ENCODE results near the gene TRIM24. TPM values are rescaled to one million over a fixed set of nuclear protein-coding genes. Genes with fewer than 3 reads are reported as not detected.
A peak's percentile ranks its signal among the peaks of the same experiment; 100 is the strongest.
"Not testable (repeated sequence)": the region's sequence is repeated elsewhere in the genome, so short reads cannot be mapped to it uniquely, and the experiment has no call there.

The TRIM24 gene
- total and polyA plus RNA-seq, 10 of the 15 experiments (the other 5 are each of a cell fraction or from before 2014, with no cell fraction given): 4.6 to 23.5 (median 13.6) TPM

- TF ChIP-seq CEBPZ (IDR thresholded peaks at IDR 0.05; ENCODE audit: low read depth, low read length): peak; percentile 79; the same call in 1 of the 2 replicates
- peak; percentile 94; the same call in 1 of the 2 replicates for TF ChIP-seq CBX3 (IDR thresholded peaks at IDR 0.05; ENCODE audit: borderline replicate concordance, low read depth)
These were observed 67.7 kb downstream of the TRIM24 start (continued) for GRCh38 chr7:138527746-138528223.

- DNase-seq (ENCODE audit: low read depth, low spot score); RAD21 ChIA-PET (ENCODE audit: unreplicated experiment); SMC1A ChIA-PET (ENCODE audit: uncharacterized antibody, unreplicated experiment); H2AFZ ChIP-seq (ENCODE audit: control insufficient read depth, low read depth, low read length); H3K79me2 ChIP-seq (ENCODE audit: control insufficient read depth, insufficient read depth, low read length); BruUV-seq (replicated peaks); H3K27ac ChIP-seq (ENCODE audit: control insufficient read depth, insufficient read depth); H3K4me2 ChIP-seq (ENCODE audit: control insufficient read depth, insufficient read depth); in situ Hi-C loops (cut with MboI); H3K9ac ChIP-seq (ENCODE audit: control insufficient read depth, insufficient read depth, low read length); FAIRE-seq; CTCF ChIA-PET; H3K9me3 ChIP-seq (replicated peaks; ENCODE audit: control insufficient read depth, insufficient read depth, low read length); ATAC-seq; H3K27me3 ChIP-seq (replicated peaks in 1 of 2; ENCODE audit: control insufficient read depth in 2 of 2, insufficient read depth in 2 of 2, low read length in 1 of 2); H3K4me3 ChIP-seq; H4K20me1 ChIP-seq (ENCODE audit: control insufficient read depth, insufficient read depth); H3K4me1 ChIP-seq (ENCODE audit: control insufficient read depth, insufficient read depth, low read length); intact Hi-C loops (cut with micrococcal nuclease; ENCODE audit: unreplicated experiment): not testable (repeated sequence)
- H3K36me3 ChIP-seq (ENCODE audit: control insufficient read depth in 2 of 2, insufficient read depth in 2 of 2, low read length in 1 of 2): peaks cover 0 to 14% of the 10 kb centered on the region in 2 experiments; a peak in 3 of 4 replicates
- POLR2A ChIA-PET: interaction anchor here (0.6 kb wide), 1 partner anchor 36 kb away, joined by 3 read pairs; no protein-coding TSS in a partner anchor
- 96% methylated on average over 18 of the region's 20 CpGs for WGBS (ENCODE audit: insufficient coverage, insufficient replicate concordance, low lambda C conversion rate, missing lambda C conversion rate)
These were observed 76.8 kb downstream of the TRIM24 start for GRCh38 chr7:138536833-138537232.

All from GM12878 (cell line).